SIG-M5 treated with dmso at 0.1 percent for 504 hours (cell line): ENCODE measurements around the gene DAPK3.

Source experiments
- DNase-seq: peaks from one replicate; lab custom pipeline; 2025; ENCODE audit not compliant: unreplicated experiment; lab: John Stamatoyannopoulos, UW

Gene DAPK3

GRCh38 chr19:3919793-3920192 lies 51.1 kb downstream of the DAPK3 start:
- DNase-seq: no peak

- no peak for DNase-seq
Measured at GRCh38 chr19:3916033-3916432, 54.9 kb downstream of the DAPK3 start.

GRCh38 chr19:3914199-3914598 lies 56.7 kb downstream of the DAPK3 start:
- DNase-seq: no peak

DNA sequence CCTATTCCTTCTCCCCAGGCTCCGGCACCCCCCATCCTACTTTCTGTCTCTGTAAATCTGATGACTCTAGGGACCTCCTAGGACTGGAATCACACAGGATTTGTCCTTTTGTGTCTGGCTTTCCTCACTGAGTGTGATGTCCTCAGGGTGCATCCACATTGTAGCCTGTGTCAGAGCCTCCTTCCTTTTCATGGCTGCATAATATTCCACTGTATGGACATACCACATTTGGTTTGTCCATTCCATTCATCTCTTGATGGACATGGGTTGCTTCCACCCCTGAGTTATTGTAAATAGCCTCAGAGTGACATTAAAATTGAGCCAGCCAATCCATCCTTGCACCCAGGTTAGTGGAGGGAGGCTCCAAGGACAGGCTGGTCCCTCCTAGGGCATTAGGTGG lies 60.8 kb downstream of the DAPK3 start:
- DNase-seq: no peak
